Effector CD8-positive, alpha-beta T cell (primary cell): ENCODE measurements around the gene MACROD1.

ENCODE experiments used
- DNase-seq: peaks from one replicate; lab custom pipeline; 2025; lab: John Stamatoyannopoulos, UW

Gene MACROD1

DNA sequence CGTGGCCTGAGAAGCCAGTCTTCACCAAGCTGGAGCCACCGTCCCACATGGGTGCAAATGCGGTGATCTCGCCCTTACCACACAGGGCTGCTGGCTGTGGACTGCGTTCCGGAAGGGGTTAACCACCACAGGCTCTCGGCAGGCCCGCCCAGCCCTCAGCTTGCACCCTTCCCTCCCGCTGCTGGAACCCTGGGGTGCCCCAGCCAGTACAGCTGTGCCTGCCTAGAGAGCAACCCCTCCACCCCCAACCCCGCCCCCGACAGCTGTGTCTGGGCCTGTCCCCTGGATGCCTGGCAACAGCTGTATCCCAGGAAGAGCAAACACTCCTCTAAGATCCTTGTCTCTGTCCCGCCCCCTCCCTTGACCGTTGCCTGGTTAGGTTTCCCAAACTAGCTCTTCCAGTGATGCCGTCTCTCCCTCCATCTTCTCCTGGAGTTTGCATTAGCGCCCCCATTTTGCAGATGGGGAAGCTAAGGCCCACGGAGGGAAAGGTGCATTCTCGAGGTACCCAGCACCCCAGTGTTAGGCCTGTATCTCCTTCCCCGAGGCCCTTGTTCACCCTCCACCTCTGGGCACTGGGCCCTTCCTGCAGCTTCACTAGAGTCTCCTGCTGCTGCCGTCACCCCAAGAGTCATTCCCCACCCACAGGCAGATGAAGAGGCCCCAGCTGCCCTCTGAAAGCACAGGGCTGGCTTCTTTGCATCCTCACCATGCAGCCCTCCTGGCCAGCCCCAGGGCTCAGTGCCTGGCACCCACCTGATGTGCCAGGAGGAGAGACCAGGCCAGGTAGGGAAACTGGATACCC, 204.1 kb downstream of the MACROD1 start:
- DNase-seq, result no peak

- DNase-seq, result no peak
Measured at GRCh38 chr11:63958008-63958407, 207.9 kb downstream of the MACROD1 start.

DNA sequence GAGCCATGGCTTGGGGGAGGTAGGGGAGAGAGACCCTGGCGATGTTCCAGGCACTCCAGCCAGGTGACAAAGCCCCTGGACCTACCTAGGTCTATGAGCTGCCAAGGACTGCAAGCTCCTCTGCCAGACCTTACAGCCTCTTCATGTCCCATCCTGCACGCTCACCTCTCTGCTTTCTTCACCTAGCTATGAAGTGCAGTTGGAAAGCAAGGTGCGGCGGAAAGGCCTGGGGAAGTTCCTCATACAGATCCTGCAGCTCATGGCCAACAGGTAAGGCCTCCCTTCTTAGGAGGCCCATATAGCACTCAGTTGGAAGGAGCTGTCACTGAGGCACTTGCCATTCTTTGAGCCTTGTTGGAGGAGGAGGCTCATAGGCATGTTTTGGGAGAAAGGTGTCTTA, 213.3 kb downstream of the MACROD1 start:
- no peak for DNase-seq

- no peak for DNase-seq
Measured at GRCh38 chr11:63951779-63952536, 214.0 kb downstream of the MACROD1 start.
